Renal pelvis (tissue), 4 donors: ENCODE data around the gene VRK3. TPM values are rescaled to one million over a fixed set of nuclear protein-coding genes. Genes with fewer than 3 reads are reported as not detected.

Experiments
- DNase-seq: peaks from one replicate; pipeline ENCODE4 v3.0.0-alpha.2; 2013
- polyA plus RNA-seq, 3 donors: library from polyadenylated mRNA; unstranded; fragments of 120-200 nt; gene quantifications; one replicate each; pipeline ENCODE4 v1.2.1, GENCODE V29; 2013; ENCODE audit not compliant: insufficient read length in 3 of 3

Gene VRK3
- polyA plus RNA-seq, 3 donors: 49.7 to 55.3 (median 53.1) TPM

- DNase-seq: no peak
Measured at GRCh38 chr19:50042363-50043024, 17.3 kb upstream of the VRK3 start.

- DNase-seq: no peak
Measured at GRCh38 chr19:50040967-50041366, 15.8 kb upstream of the VRK3 start.

- no peak for DNase-seq
Measured at GRCh38 chr19:50039968-50040367, 14.8 kb upstream of the VRK3 start.

GRCh38 chr19:50036908-50037307 is 11.7 kb upstream of the VRK3 start:
- DNase-seq: no peak

GRCh38 chr19:50030937-50031336 is 5.8 kb upstream of the VRK3 start:
- DNase-seq: no peak

- DNase-seq: no peak
Measured at GRCh38 chr19:50030225-50030624, 5.1 kb upstream of the VRK3 start.

- DNase-seq: no peak
Measured at GRCh38 chr19:50026550-50026906, 1.4 kb upstream of the VRK3 start.

GRCh38 chr19:50025794-50026549 is 800 bp upstream of the VRK3 start, which contains the start of gene ZNF473:
TSS of gene ZNF473 (plus strand) at chr19:50026005. CDS start at chr19:50031083, 5,078 bp downstream.
- no peak for DNase-seq

- DNase-seq: peak; percentile 17
Measured at GRCh38 chr19:50024719-50025021, 502 bp downstream of the VRK3 start.

GRCh38 chr19:50022823-50023222 is 2.3 kb downstream of the VRK3 start:
- no peak for DNase-seq

- no peak for DNase-seq
Measured at GRCh38 chr19:50020481-50020880, 4.7 kb downstream of the VRK3 start.

- no peak for DNase-seq
Measured at GRCh38 chr19:50016225-50016807, 8.9 kb downstream of the VRK3 start.

- no peak for DNase-seq
Measured at GRCh38 chr19:50008532-50008931, 16.6 kb downstream of the VRK3 start.

GRCh38 chr19:50007947-50008346 is 17.2 kb downstream of the VRK3 start:
- no peak for DNase-seq

GRCh38 chr19:50007170-50007569 is 18.0 kb downstream of the VRK3 start:
- no peak for DNase-seq

- no peak for DNase-seq
Measured at GRCh38 chr19:50005428-50005827, 19.7 kb downstream of the VRK3 start.

GRCh38 chr19:50003810-50004419 is 21.3 kb downstream of the VRK3 start:
- DNase-seq: no peak

GRCh38 chr19:50003254-50003788 is 21.9 kb downstream of the VRK3 start:
- DNase-seq: no peak

- DNase-seq: no peak
Measured at GRCh38 chr19:50002386-50002960, 22.7 kb downstream of the VRK3 start.

- no peak for DNase-seq
Measured at GRCh38 chr19:50001775-50002174, 23.4 kb downstream of the VRK3 start.

GRCh38 chr19:50000841-50001557 is 24.2 kb downstream of the VRK3 start:
- no peak for DNase-seq
